Fibroblast of skin of back (primary cell): ENCODE results near the gene KLHL41.
"Not testable (repeated sequence)": the region's sequence is repeated elsewhere in the genome, so short reads cannot be mapped to it uniquely, and the experiment has no call there.

Experiments
- DNase-seq: peaks from one replicate; pipeline ENCODE4 v3.0.0-alpha.2; 2013

Gene KLHL41

GRCh38 chr2:169510496-169510895, 994 bp downstream of the KLHL41 start:
- no peak for DNase-seq

GRCh38 chr2:169511818-169512217, 2.3 kb downstream of the KLHL41 start:
- DNase-seq: no peak

- DNase-seq: peak; percentile 11
Measured at GRCh38 chr2:169512525-169512924, 3.0 kb downstream of the KLHL41 start.

DNA sequence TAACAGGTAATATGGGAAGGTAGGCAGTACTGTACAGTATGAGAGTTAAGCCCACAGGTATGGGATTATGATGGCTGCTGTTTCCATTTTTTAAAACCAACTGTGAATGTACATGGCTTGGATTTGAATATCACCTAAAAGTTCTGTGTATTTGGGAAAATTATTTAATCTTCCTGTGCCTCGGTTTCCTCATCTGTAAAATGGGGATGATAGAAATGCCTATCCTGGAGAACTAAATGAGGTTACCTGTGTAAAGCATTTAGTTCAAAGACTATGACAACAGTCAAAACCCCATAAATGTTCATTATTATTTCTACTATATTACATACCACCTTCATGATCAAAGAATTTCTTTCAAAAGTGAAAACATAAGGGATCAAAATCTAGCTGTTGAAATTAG, 3.6 kb downstream of the KLHL41 start:
- no peak for DNase-seq

- no peak for DNase-seq
Measured at GRCh38 chr2:169513926-169514325, 4.4 kb downstream of the KLHL41 start.

DNA sequence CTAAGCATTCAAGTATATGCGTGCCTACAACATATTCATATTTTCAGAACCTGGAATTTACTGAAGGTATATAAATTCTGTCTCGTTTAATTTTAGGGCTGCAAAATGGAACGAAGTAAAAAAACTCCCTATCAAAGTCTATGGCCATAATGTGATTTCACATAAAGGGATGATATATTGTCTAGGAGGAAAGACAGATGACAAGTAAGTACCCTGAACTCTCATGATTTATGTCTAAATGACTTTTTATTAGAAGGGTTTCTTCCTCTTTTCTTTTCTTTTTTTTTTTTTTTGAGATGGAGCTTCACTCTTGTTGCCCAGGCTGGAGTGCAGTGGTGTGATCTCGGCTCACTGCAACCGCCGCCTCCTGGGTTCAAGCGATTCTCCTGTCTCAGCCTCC, 5.3 kb downstream of the KLHL41 start:
- not testable (repeated sequence) for DNase-seq

GRCh38 chr2:169516488-169516995, 7.0 kb downstream of the KLHL41 start:
- DNase-seq: not testable (repeated sequence)

DNA sequence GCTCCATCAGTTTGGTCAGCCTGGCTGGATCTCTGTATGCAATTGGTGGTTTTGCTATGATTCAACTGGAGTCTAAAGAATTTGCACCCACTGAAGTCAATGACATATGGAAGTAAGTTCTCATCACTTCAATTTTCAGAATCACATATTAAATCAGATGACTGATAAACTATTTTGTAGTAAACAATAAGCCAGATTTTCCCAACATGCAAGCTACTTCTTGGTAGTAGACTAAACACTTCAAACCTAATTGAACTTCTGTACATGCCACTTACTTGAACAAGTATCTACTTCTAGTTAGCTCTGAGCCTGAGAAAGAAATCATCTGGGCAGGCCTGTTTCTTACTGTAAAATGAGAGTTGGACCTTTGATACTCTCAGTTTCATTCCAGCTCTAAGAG, 11.4 kb downstream of the KLHL41 start:
- DNase-seq: no peak

- DNase-seq: no peak
Measured at GRCh38 chr2:169523681-169524080, 14.2 kb downstream of the KLHL41 start.

DNA sequence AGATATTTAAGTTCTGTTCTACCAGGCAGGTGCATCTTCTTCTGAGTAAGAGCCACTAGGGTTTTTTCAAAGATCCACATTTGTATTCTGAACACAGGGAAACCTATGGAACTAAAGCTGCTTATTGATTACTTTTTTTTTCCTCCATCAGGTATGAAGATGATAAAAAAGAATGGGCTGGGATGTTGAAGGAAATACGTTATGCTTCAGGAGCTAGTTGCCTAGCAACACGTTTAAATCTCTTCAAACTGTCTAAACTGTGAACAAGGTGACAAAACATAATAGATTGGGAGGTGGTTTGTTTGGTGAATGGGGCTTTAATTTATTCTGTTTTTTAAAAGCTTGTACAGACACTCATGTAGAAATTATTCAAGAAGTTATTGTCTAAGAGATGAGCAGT, 15.9 kb downstream of the KLHL41 start:
- no peak for DNase-seq

DNA sequence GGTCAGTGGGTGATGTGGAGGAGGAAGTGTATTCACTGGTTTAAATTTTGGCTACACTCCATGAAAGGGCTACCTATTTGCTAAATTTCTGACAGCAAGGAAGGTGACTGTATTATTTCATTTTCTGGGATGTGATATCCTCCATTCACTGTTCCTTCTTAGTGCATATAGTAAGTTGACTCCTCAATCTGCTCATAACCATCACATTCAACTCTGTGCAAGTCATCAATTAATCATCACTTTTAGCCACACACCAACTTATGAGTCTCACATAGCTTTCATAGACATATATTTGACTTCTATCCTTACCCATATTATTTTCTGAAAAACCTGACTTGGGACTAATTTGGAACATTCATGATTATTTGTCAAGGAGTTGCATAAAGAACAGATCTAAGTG, 16.9 kb downstream of the KLHL41 start:
- peak; percentile 18 for DNase-seq

DNA sequence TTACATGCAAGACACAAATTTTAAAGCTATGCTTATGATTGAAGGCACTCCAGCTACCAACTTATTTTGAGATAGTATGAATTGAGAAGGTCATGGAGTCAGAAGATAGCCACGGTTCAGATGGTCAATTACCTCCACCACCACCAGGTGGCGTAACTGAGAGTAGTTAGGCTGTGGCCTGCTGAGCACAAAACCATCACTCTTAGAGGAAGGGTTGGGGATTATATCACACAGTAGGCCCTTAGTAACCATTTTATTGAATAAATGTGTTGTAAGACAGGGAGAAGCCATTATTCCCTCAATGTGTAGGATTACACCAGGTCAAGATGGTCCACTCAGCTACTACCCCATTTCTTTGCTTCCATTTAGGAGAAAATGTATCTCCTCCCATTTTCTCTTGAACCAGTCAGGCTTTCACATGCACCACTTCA, 18.8 kb downstream of the KLHL41 start:
- DNase-seq: peak; percentile 55

DNA sequence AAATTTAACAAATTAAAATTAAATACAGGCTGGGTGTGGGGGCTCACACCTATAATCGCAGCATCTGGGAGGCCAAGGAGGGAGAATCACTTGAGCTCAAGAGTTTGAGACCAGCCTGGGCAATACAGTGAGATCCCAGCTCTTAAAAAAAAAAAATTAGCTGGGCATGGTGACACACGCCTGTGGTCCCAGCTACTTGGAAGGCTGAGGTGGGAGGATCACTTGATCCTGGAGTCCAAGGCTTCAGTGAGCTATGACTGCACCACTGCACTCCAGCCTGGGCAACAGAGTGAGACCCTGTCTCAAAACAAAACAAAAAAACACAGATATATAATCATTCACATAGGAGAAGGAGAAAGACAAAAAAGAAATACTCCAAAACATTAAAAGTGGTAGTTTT, 30.0 kb downstream of the KLHL41 start:
- not testable (repeated sequence) for DNase-seq

- no peak for DNase-seq
Measured at GRCh38 chr2:169540146-169540545, 30.6 kb downstream of the KLHL41 start.

- DNase-seq: no peak
Measured at GRCh38 chr2:169542433-169542832, 32.9 kb downstream of the KLHL41 start.

DNA sequence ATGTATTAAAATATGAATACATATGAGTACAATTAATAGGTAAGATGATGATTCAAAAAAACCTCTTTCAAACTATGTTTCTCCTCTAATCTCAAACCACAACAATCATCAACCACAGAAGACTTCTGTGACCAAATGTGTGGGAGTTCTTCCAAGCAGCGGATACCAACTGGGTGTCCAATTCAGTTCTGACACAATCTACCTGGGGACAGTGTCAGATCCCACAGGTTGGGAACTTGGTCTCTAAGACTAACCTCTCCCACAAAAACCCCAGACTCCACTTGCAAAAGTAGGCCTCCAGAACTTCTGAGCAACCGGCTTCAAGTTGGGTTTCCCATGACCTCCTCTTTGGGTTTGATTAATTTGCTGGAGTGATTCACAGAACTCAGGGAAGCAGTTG, 37.3 kb downstream of the KLHL41 start:
- DNase-seq: no peak

- DNase-seq: no peak
Measured at GRCh38 chr2:169561364-169561763, 51.9 kb downstream of the KLHL41 start.

DNA sequence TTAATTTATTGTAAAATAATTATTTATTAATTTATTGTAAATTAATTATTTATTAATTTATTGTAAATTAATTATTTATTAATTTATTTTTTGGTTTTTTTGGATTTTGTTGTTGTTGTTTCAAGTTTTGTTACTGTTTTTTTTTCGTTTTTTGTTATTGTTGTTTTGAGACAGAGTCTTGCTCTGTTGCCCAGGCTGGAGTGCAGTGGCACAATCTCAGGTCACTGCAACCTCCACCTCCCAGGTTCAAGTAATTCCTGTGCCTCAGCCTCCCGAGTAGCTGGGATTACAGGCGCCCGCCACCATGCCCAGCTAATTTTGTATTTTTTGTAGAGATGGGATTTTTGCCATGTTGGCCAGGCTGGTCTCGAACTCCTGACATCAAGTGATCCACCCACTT, 52.6 kb downstream of the KLHL41 start:
- not testable (repeated sequence) for DNase-seq

- DNase-seq: no peak
Measured at GRCh38 chr2:169562519-169562918, 53.0 kb downstream of the KLHL41 start.

- no peak for DNase-seq
Measured at GRCh38 chr2:169565686-169566085, 56.2 kb downstream of the KLHL41 start.

DNA sequence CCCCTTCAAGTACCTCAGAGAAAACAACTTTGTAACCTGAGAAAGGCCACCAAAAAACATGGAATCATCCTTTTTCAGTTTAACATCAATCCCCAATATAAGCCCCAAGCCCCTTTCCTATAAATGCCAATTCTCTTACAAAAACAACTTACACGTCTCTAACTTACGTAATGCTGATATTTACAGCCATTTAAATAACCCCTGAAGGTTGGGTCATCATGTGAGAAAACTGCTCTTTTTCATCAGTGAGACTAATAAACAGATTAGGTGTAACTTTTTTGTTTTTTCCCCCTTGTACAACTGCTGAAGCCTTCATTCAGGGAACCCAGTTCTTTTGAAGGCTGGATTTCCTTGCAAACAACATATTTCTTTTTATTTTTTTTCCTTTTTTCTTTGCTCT, 60.4 kb downstream of the KLHL41 start:
- no peak for DNase-seq

DNA sequence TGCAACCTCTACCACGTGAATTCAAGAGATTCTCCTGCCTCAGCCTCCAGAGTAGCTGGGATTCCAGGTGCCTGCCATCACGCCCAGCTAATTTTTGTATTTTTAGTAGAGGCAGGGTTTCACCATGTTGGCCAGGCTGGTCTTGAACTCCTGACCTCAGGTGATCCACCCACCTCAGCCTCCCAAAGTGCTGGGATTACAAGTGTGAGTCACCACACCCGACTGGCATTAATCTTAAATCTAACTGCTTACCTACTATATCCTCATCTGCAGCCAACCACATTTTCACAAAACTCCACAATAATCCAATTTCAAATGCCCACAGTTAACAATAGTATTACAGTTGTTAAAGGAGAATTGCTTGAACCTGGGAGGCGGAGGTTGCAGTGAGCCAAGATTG, 61.2 kb downstream of the KLHL41 start:
- not testable (repeated sequence) for DNase-seq

DNA sequence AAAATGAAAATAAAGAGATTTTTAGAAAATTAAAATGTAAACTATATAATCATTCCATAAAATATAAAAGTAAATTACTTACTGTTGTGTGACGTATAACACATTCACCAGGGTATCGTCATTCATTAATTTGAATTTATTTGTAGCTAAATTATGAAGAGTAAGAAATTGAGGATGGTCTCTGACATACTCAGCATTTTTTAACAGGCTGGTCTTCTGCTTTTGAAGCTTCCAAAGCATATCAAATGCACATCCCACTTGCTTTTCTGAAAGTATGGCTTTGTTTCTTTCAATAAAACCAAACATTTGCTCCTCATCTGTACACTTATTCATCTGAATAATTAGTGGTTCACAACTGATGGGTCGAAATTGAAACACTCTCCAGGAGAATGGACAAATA, 62.1 kb downstream of the KLHL41 start:
- DNase-seq: no peak

DNA sequence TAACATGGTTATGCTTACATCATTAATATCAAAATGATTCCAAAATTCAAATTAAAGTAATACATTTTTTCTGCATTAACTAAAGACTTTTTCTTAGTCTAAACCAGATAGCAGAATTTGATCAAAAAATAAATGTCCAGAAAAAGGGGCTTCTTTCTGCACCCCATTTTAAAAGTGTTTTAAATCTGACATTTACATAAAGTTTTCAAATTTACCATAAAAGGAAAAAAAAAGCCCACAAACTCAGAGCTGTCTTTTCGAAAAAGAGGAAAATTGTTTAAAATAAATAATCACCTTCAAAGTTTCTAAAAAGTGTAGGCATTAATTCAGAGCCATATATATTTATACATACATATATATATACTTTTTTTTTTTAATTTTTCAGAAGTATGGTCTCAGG, 62.7 kb downstream of the KLHL41 start:
- DNase-seq: no peak

- no peak for DNase-seq
Measured at GRCh38 chr2:169572821-169573159, 63.3 kb downstream of the KLHL41 start.
